SK-N-DZ (cell line): ENCODE data around the gene CTIF.

Experiments used
- DNase-seq: peaks from one replicate; pipeline ENCODE4 v3.0.0-alpha.2; 2015; ENCODE audit warnings: low spot score

CTIF gene

GRCh38 chr18:48880931-48881330 lies 342.1 kb downstream of the CTIF start:
- DNase-seq, result no peak

- DNase-seq, result no peak
Observed at GRCh38 chr18:48882379-48882778, 343.5 kb downstream of the CTIF start.

GRCh38 chr18:48884306-48884705 lies 345.5 kb downstream of the CTIF start:
- DNase-seq, result no peak

- DNase-seq, result no peak
Observed at GRCh38 chr18:48884771-48885170, 345.9 kb downstream of the CTIF start.

- no peak for DNase-seq
Observed at GRCh38 chr18:48885266-48885923, 346.6 kb downstream of the CTIF start.

DNA sequence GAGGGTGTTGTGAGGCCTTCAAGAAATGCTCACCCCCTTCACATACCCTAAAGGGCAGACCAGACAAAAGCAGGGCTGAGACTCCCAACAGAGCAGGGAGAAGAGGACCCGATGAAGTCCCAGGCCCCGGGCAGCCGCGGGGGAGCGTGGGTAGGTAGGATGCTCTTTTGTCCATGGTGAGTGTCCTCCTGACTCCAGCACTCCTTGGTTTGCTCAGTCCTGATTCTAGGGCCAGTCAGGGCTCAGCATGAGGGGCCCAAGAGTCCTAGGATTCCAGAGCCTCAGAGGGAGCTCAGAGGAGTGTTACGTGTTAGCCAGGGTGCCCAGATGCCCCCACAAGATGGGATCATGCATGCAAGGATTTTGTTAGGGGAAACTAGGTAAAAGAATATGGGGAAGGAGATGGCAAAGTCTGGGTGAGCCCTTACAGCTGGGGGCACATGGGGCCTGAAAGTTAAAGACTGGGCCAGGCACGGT lies 347.1 kb downstream of the CTIF start:
- DNase-seq, result no peak

DNA sequence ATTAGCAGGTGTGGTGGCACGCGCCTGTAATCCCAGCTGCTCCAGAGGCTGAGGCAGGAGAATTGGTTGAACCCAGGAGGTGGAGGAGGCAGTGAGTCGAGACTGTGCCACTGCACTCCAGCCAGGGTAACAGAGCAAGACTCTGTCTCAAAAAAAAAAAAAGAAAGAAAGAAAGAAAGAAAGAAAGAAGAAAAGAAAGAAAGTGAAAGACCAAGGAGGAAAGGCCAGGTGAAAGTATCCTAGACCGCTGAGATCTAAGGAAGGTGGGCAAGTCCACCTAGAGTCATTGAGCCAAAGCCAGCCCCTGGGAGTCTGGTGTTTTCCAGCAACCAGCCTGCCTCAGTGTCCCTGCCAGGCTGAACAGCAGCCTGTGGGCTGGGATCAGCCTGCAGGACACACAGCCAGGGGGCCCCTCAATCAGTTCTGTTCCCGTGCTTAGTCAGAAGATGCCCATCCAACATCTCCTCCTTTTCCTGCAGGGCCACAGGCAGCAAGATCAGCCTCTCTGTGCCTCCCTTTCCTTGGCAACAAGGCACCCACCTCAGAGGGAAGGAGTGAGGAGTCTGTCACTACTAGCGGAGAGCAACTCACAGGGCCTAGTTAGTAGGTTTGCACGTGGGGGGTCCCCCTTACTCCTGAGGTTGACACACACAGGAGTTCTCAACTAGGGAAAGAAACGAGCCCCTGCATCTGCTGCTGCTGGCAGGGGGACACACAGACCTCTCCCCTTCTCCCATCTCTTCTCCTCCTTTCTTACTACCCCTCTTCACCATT lies 347.9 kb downstream of the CTIF start:
- DNase-seq, result no peak

- no peak for DNase-seq
Observed at GRCh38 chr18:48887294-48887904, 348.6 kb downstream of the CTIF start.

- DNase-seq, result no peak
Observed at GRCh38 chr18:48887905-48888772, 349.3 kb downstream of the CTIF start.

- DNase-seq, result no peak
Observed at GRCh38 chr18:48888773-48889080, 349.9 kb downstream of the CTIF start.

DNA sequence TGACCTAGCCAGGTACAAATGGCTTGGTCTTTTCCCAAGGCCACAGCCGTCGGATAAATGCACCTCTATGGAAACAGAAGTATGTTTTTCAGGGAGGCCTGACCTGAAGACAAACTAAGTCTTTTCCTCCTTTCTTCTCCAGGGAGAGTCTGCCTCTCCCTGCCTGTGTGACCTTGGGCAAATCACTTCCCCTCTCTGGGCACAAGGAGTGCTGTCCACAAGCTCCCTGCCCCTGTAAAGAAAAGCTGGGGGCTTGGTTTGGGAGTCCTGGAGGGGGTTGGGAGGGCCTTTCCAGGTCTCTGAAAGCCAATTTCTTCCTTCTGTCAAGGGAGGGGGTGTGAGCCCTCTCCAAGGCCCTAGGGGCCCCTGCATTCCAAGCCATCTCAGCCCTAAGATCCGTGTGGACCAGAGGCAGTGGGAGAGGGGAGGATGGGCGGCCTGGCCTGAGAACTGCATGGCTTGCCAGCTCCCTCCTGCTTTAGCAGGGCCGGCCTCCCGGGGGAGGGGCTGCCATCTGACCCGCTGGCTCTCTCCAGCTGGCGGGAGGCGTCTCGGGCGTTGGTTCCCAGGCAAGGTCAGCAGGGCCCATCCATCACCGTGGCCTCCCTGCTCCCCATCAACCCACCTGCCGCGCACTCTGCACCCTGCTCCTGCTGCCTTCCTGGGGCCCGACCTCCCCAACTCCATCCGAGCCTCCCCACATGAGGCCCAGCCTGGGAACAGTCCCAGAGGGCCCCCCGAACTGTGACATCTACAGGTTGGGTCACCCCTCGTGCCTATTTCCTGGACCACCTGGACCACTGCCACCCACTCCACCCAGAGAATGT lies 350.5 kb downstream of the CTIF start:
- peak; percentile 56 for DNase-seq

- no peak for DNase-seq
Observed at GRCh38 chr18:48889981-48890762, 351.3 kb downstream of the CTIF start.

DNA sequence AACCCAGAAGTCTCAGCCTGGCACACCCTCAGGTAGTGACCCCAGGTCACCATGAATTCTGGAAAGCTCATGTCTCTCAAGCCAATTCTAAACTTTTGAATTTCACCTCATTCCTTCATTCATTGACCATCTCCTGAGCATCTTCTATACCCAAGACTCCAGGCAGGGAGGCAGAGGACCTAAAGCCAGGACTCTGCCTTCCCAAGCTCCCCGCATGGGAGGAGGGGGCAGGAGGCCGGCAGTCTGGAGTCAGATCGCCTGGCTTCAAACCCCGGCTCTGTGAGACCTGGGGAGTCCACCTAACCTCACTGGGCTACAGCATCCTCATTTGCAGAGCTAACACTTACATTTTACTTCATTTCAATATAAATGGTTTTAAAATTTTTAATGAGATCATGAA lies 352.9 kb downstream of the CTIF start:
- no peak for DNase-seq

- DNase-seq, result no peak
Observed at GRCh38 chr18:48892146-48892855, 353.5 kb downstream of the CTIF start.

GRCh38 chr18:48893061-48893607 lies 354.3 kb downstream of the CTIF start:
- DNase-seq, result no peak

GRCh38 chr18:48893608-48894600 lies 355.1 kb downstream of the CTIF start:
- no peak for DNase-seq

- no peak for DNase-seq
Observed at GRCh38 chr18:48894799-48895346, 356.0 kb downstream of the CTIF start.
